Measurements from ENCODE around the gene GLB1L2. TPM values are rescaled to one million over a fixed set of nuclear protein-coding genes. Genes with fewer than 3 reads are reported as not detected.

GLB1L2 gene
- total and polyA plus RNA-seq, 2 donors = 0.46 to 0.47 TPM

GRCh38 chr11:134350381-134350780, 18.6 kb downstream of the GLB1L2 start:
- WGBS = 97% methylated on average over 9 of the region's 9 CpGs
- Histone ChIP-seq H3K9me3 (ENCODE audit: control insufficient read depth in 2 of 2, insufficient read depth in 1 of 2, low read length in 1 of 2) (peaks cover 0 to 3% of the 10 kb centered on the region in 2 donors), H3K36me3 (ENCODE audit: control insufficient read depth in 2 of 2, insufficient read depth in 2 of 2, low read length in 1 of 2) (no peaks in the 10 kb centered on the region), H3K4me1 (ENCODE audit: control insufficient read depth in 2 of 2, insufficient read depth in 2 of 2, low read length in 2 of 2) (no peaks in the 10 kb centered on the region), H3K4me3 (ENCODE audit: low read length in 2 of 2) (no peak overlapping the region), H3K27me3 (ENCODE audit: control insufficient read depth in 2 of 2, insufficient read depth in 1 of 2, low read length in 1 of 2) (no peaks in the 10 kb centered on the region), H3K27ac (ENCODE audit: low read depth in 1 of 2, low read length in 1 of 2) (no peak overlapping the region)
- DNase-seq (ENCODE audit: low read depth in 6 of 9, low spot score in 9 of 9) = no peak

DNA sequence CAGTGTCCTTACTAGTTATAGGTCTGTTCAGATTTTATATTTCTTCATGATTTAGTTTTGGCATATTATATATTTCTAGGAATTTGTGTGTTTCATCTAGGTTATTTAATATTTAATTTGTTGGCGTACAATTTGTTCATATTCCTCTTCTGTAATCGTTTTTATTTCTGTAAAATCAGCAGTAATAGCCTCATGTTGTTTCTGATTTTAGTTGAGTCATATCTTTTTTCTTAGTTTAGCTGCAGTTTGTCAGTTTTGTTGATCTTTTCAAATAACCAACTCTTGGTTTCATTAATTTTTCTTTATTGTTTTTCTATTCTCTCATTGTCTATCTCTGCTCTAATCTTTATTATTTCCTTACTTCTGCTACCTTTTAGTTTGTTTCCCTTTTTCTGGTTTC, 20.3 kb downstream of the GLB1L2 start:
- H3K9me3 ChIP-seq (ENCODE audit: control insufficient read depth in 2 of 2, insufficient read depth in 1 of 2, low read length in 1 of 2) = peaks cover 0 to 3% of the 10 kb centered on the region in 2 donors
- no peak overlapping the region for H3K4me3 ChIP-seq (ENCODE audit: low read length in 2 of 2)
- no peaks in the 10 kb centered on the region for H3K36me3 ChIP-seq (ENCODE audit: control insufficient read depth in 2 of 2, insufficient read depth in 2 of 2, low read length in 1 of 2)
- no peak for DNase-seq (ENCODE audit: low read depth in 6 of 9, low spot score in 9 of 9)
- H3K27ac ChIP-seq (ENCODE audit: low read depth in 1 of 2, low read length in 1 of 2) = no peak overlapping the region
- H3K4me1 ChIP-seq (ENCODE audit: control insufficient read depth in 2 of 2, insufficient read depth in 2 of 2, low read length in 2 of 2) = no peaks in the 10 kb centered on the region
- 95% methylated on average over 2 of the region's 2 CpGs for WGBS
- no peaks in the 10 kb centered on the region for H3K27me3 ChIP-seq (ENCODE audit: control insufficient read depth in 2 of 2, insufficient read depth in 1 of 2, low read length in 1 of 2)

DNA sequence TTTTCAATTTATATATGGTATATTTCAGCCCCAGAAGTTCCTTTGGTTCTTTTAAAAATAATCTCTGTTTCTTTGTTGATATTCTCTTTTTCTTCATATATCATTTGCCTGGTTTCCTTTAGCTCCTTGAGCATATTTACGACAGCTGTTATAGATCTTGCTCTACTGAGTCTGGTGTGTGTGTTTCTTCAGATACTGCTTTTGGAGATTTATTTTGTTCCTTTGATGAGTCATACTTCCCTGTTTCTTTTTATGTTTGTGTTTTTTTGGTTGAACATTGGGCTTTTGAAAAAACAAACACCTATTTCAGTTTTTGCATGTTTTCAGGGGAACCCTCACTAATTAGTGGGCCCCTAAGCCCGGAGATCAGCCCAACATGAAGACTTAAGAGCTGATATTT, 23.3 kb downstream of the GLB1L2 start:
- Histone ChIP-seq H3K4me1 (ENCODE audit: control insufficient read depth in 2 of 2, insufficient read depth in 2 of 2, low read length in 2 of 2) (peaks cover 0 to 3% of the 10 kb centered on the region in 2 donors), H3K27ac (ENCODE audit: low read depth in 1 of 2, low read length in 1 of 2) (no peak overlapping the region), H3K9me3 (ENCODE audit: control insufficient read depth in 2 of 2, insufficient read depth in 1 of 2, low read length in 1 of 2) (peaks cover 0 to under 1% of the 10 kb centered on the region in 2 donors), H3K36me3 (ENCODE audit: control insufficient read depth in 2 of 2, insufficient read depth in 2 of 2, low read length in 1 of 2) (no peaks in the 10 kb centered on the region), H3K4me3 (ENCODE audit: low read length in 2 of 2) (no peak overlapping the region), H3K27me3 (ENCODE audit: control insufficient read depth in 2 of 2, insufficient read depth in 1 of 2, low read length in 1 of 2) (peaks cover 0 to 6% of the 10 kb centered on the region in 2 donors)
- WGBS = 69% methylated on average over 2 of the region's 2 CpGs
- no peak for DNase-seq (ENCODE audit: low read depth in 6 of 9, low spot score in 9 of 9)

- DNase-seq (ENCODE audit: low read depth in 6 of 9, low spot score in 9 of 9) = no peak
- H3K36me3 ChIP-seq (ENCODE audit: control insufficient read depth in 2 of 2, insufficient read depth in 2 of 2, low read length in 1 of 2) = no peaks in the 10 kb centered on the region
- peaks cover 0 to 9% of the 10 kb centered on the region in 2 donors for H3K27me3 ChIP-seq (ENCODE audit: control insufficient read depth in 2 of 2, insufficient read depth in 1 of 2, low read length in 1 of 2)
- peaks cover 0 to 6% of the 10 kb centered on the region in 2 donors for H3K4me1 ChIP-seq (ENCODE audit: control insufficient read depth in 2 of 2, insufficient read depth in 2 of 2, low read length in 2 of 2)
- 96% methylated on average over 5 of the region's 5 CpGs for WGBS
- H3K9me3 ChIP-seq (ENCODE audit: control insufficient read depth in 2 of 2, insufficient read depth in 1 of 2, low read length in 1 of 2) = no peaks in the 10 kb centered on the region
- H3K4me3 ChIP-seq (ENCODE audit: low read length in 2 of 2) = no peak overlapping the region
- H3K27ac ChIP-seq (ENCODE audit: low read depth in 1 of 2, low read length in 1 of 2) = no peak overlapping the region
Observed at GRCh38 chr11:134355656-134356055, 23.9 kb downstream of the GLB1L2 start.

GRCh38 chr11:134356656-134357544, 25.1 kb downstream of the GLB1L2 start:
- no peak overlapping the region for H3K27ac ChIP-seq (ENCODE audit: low read depth in 1 of 2, low read length in 1 of 2)
- WGBS = 97% methylated on average over 21 of the region's 21 CpGs
- no peak overlapping the region for H3K4me3 ChIP-seq (ENCODE audit: low read length in 2 of 2)
- H3K36me3 ChIP-seq (ENCODE audit: control insufficient read depth in 2 of 2, insufficient read depth in 2 of 2, low read length in 1 of 2) = no peaks in the 10 kb centered on the region
- DNase-seq (ENCODE audit: low read depth in 6 of 9, low spot score in 9 of 9) = no peak
- H3K27me3 ChIP-seq (ENCODE audit: control insufficient read depth in 2 of 2, insufficient read depth in 1 of 2, low read length in 1 of 2) = peaks cover 0 to 9% of the 10 kb centered on the region in 2 donors
- no peaks in the 10 kb centered on the region for H3K9me3 ChIP-seq (ENCODE audit: control insufficient read depth in 2 of 2, insufficient read depth in 1 of 2, low read length in 1 of 2)
- H3K4me1 ChIP-seq (ENCODE audit: control insufficient read depth in 2 of 2, insufficient read depth in 2 of 2, low read length in 2 of 2) = peaks cover 3 to 11% of the 10 kb centered on the region in 2 donors

DNA sequence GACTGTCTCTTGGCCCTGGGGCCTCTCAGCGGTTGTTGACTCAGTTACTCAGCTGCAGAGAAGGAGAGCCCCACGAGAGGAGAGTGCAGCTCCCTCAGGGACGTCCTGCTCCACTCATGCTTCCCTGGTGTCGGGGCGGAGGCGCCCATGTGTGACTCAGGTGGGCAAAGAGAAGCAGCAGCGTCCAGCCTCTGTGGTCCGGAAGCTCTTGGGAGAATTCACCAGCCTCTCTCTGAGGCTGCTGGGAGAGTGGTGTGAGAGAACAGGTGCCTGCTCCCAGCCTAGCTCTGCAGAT, 25.7 kb downstream of the GLB1L2 start:
- Histone ChIP-seq H3K4me1 (ENCODE audit: control insufficient read depth in 2 of 2, insufficient read depth in 2 of 2, low read length in 2 of 2) (peaks cover 3 to 11% of the 10 kb centered on the region in 2 donors), H3K9me3 (ENCODE audit: control insufficient read depth in 2 of 2, insufficient read depth in 1 of 2, low read length in 1 of 2) (no peaks in the 10 kb centered on the region), H3K27ac (ENCODE audit: low read depth in 1 of 2, low read length in 1 of 2) (no peak overlapping the region), H3K27me3 (ENCODE audit: control insufficient read depth in 2 of 2, insufficient read depth in 1 of 2, low read length in 1 of 2) (peaks cover 0 to 9% of the 10 kb centered on the region in 2 donors), H3K4me3 (ENCODE audit: low read length in 2 of 2) (no peak overlapping the region), H3K36me3 (ENCODE audit: control insufficient read depth in 2 of 2, insufficient read depth in 2 of 2, low read length in 1 of 2) (no peaks in the 10 kb centered on the region)
- DNase-seq (ENCODE audit: low read depth in 6 of 9, low spot score in 9 of 9) = no peak
- WGBS = 95% methylated on average over 8 of the region's 8 CpGs

DNA sequence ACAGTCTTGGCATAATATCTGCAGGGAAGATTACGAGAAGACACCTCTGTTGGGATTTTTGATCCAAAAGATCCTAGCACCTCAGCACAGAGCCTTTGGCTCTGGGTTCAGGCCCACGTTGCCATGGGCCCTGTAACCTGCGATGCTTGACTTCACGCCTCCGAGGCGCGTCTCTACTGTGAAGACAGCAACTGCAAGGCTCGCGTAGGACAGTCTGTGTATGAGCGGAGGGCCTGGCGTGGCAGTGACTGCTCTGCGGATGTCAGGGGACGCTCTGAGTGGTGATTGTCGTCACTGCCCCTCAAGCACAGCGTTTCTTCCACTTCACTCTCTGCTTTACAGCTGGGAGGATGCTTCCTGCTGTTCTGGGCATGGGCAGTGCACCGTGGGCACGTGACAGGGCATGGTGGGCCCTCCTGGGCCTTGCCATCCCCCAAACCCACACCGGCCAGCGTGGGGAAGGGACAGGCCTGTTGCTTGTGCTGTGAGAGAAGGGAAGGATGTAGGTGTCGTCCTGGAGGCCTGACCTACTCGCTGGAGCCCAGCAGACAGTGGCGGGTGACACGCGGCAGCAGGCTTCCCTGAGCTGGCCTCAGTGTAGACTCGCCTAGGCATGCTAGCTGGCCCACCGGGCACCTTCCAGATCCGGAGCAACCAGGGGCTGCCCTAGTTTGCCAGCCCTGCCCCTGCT, 26.5 kb downstream of the GLB1L2 start:
- Histone ChIP-seq H3K9me3 (ENCODE audit: control insufficient read depth in 2 of 2, insufficient read depth in 1 of 2, low read length in 1 of 2) (no peaks in the 10 kb centered on the region), H3K36me3 (ENCODE audit: control insufficient read depth in 2 of 2, insufficient read depth in 2 of 2, low read length in 1 of 2) (no peaks in the 10 kb centered on the region), H3K4me1 (ENCODE audit: control insufficient read depth in 2 of 2, insufficient read depth in 2 of 2, low read length in 2 of 2) (peaks cover 3 to 15% of the 10 kb centered on the region in 2 donors), H3K4me3 (ENCODE audit: low read length in 2 of 2) (no peak overlapping the region), H3K27me3 (ENCODE audit: control insufficient read depth in 2 of 2, insufficient read depth in 1 of 2, low read length in 1 of 2) (peaks cover 0 to 9% of the 10 kb centered on the region in 2 donors), H3K27ac (ENCODE audit: low read depth in 1 of 2, low read length in 1 of 2) (no peak overlapping the region)
- 95% methylated on average over 27 of the region's 27 CpGs for WGBS
- DNase-seq (ENCODE audit: low read depth in 6 of 9, low spot score in 9 of 9) = no peak

GRCh38 chr11:134358856-134359490, 27.2 kb downstream of the GLB1L2 start:
- H3K27ac ChIP-seq (ENCODE audit: low read depth in 1 of 2, low read length in 1 of 2) = no peak overlapping the region
- peaks cover 3 to 15% of the 10 kb centered on the region in 2 donors for H3K4me1 ChIP-seq (ENCODE audit: control insufficient read depth in 2 of 2, insufficient read depth in 2 of 2, low read length in 2 of 2)
- H3K4me3 ChIP-seq (ENCODE audit: low read length in 2 of 2) = no peak overlapping the region
- H3K9me3 ChIP-seq (ENCODE audit: control insufficient read depth in 2 of 2, insufficient read depth in 1 of 2, low read length in 1 of 2) = no peaks in the 10 kb centered on the region
- WGBS = 95% methylated on average over 18 of the region's 18 CpGs
- H3K27me3 ChIP-seq (ENCODE audit: control insufficient read depth in 2 of 2, insufficient read depth in 1 of 2, low read length in 1 of 2) = peaks cover 0 to 9% of the 10 kb centered on the region in 2 donors
- H3K36me3 ChIP-seq (ENCODE audit: control insufficient read depth in 2 of 2, insufficient read depth in 2 of 2, low read length in 1 of 2) = no peaks in the 10 kb centered on the region
- DNase-seq (ENCODE audit: low read depth in 6 of 9, low spot score in 9 of 9) = no peak

GRCh38 chr11:134359646-134360045, 27.9 kb downstream of the GLB1L2 start:
- Histone ChIP-seq H3K9me3 (ENCODE audit: control insufficient read depth in 2 of 2, insufficient read depth in 1 of 2, low read length in 1 of 2) (no peaks in the 10 kb centered on the region), H3K4me3 (ENCODE audit: low read length in 2 of 2) (no peak overlapping the region), H3K27me3 (ENCODE audit: control insufficient read depth in 2 of 2, insufficient read depth in 1 of 2, low read length in 1 of 2) (peaks cover 0 to 9% of the 10 kb centered on the region in 2 donors), H3K27ac (ENCODE audit: low read depth in 1 of 2, low read length in 1 of 2) (no peak overlapping the region), H3K4me1 (ENCODE audit: control insufficient read depth in 2 of 2, insufficient read depth in 2 of 2, low read length in 2 of 2) (peaks cover 3 to 16% of the 10 kb centered on the region in 2 donors), H3K36me3 (ENCODE audit: control insufficient read depth in 2 of 2, insufficient read depth in 2 of 2, low read length in 1 of 2) (no peaks in the 10 kb centered on the region)
- no peak for DNase-seq (ENCODE audit: low read depth in 6 of 9, low spot score in 9 of 9)
- WGBS = 94% methylated on average over 10 of the region's 10 CpGs

Measured in thymus (tissue), 11 donors.